Activated CD8-positive, alpha-beta memory T cell treated with anti-CD3 and anti-CD28 coated beads, Interleukin-2, amount 50 U/mL, for 4 hours (primary cell): Measurements from ENCODE around the gene ATP5F1D.

Experiments used
- DNase-seq: peaks from one replicate; pipeline ENCODE4 v3.0.0-alpha.2; 2020

The ATP5F1D gene

GRCh38 chr19:1259876-1260748, 18.6 kb downstream of the ATP5F1D start:
- peak; percentile 59 for DNase-seq

- peak; percentile 98 for DNase-seq
Measured at GRCh38 chr19:1260749-1261537, 19.4 kb downstream of the ATP5F1D start.

GRCh38 chr19:1261538-1261797, 19.9 kb downstream of the ATP5F1D start:
- DNase-seq, result no peak

GRCh38 chr19:1261798-1262622, 20.5 kb downstream of the ATP5F1D start:
- DNase-seq, result no peak

GRCh38 chr19:1262623-1263123, 21.1 kb downstream of the ATP5F1D start:
- no peak for DNase-seq

- no peak for DNase-seq
Measured at GRCh38 chr19:1263188-1263587, 21.6 kb downstream of the ATP5F1D start.

- no peak for DNase-seq
Measured at GRCh38 chr19:1264801-1265614, 23.5 kb downstream of the ATP5F1D start.

- DNase-seq, result peak; percentile 56
Measured at GRCh38 chr19:1265615-1266128, 24.1 kb downstream of the ATP5F1D start.

- peak; percentile 81 for DNase-seq
Measured at GRCh38 chr19:1266129-1266915, 24.8 kb downstream of the ATP5F1D start.

- DNase-seq, result peak; percentile 70
Measured at GRCh38 chr19:1266916-1267476, 25.4 kb downstream of the ATP5F1D start.

- DNase-seq, result no peak
Measured at GRCh38 chr19:1267477-1268225, 26.1 kb downstream of the ATP5F1D start.

- no peak for DNase-seq
Measured at GRCh38 chr19:1268226-1269064, 26.9 kb downstream of the ATP5F1D start.

GRCh38 chr19:1269065-1269477, 27.5 kb downstream of the ATP5F1D start, which contains the start of gene CIRBP:
TSS of gene CIRBP (plus strand) at chr19:1269332. CDS start at chr19:1270934, 1,602 bp downstream.
- peak; percentile 99 for DNase-seq

- peak; percentile 85 for DNase-seq
Measured at GRCh38 chr19:1269478-1270212, 28.1 kb downstream of the ATP5F1D start.

GRCh38 chr19:1270213-1270853, 28.8 kb downstream of the ATP5F1D start:
- DNase-seq, result no peak

- DNase-seq, result no peak
Measured at GRCh38 chr19:1270854-1271527, 29.4 kb downstream of the ATP5F1D start.
